Activated CD4-positive, alpha-beta memory T cell treated with anti-CD3 and anti-CD28 coated beads, Interleukin-2, amount 10 ng/mL, durations not matched to agents 7 days and 5 days (primary cell): ENCODE measurements around the gene APOBEC3A. TPM values are rescaled to one million over a fixed set of nuclear protein-coding genes. Genes with fewer than 3 reads are reported as not detected.
"Not testable (repeated sequence)": the region's sequence is repeated elsewhere in the genome, so short reads cannot be mapped to it uniquely, and the experiment has no call there.

Experiments
- CTCF ChIA-PET: fragments of 350-600 bp; sonication (Branson Sonifier 250); formaldehyde crosslinking; loops from one replicate; lab custom pipeline; 2021; ENCODE audit warnings: antibody characterized with exemption, inconsistent platforms; lab: Charles Lee
- POLR2A ChIA-PET: fragments of 350-600 bp; sonication (Branson Sonifier 250); formaldehyde crosslinking; loops from one replicate; lab custom pipeline; 2021; ENCODE audit warnings: antibody characterized with exemption; lab: Charles Lee
- DNase-seq: peaks from one replicate; pipeline ENCODE4 v3.0.0-alpha.2; 2020
- H3K27ac Mint-ChIP-seq: one replicate; pipeline ENCODE4 v1.8.0; 2021; ENCODE audit warnings: mild to moderate bottlenecking, mixed read lengths
- H3K27me3 Mint-ChIP-seq: one replicate; pipeline ENCODE4 v1.8.0; 2021; ENCODE audit warnings: mixed read lengths
- H3K36me3 Mint-ChIP-seq: one replicate; pipeline ENCODE4 v1.8.0; 2021; ENCODE audit warnings: low read depth, mixed read lengths
- H3K4me1 Mint-ChIP-seq: one replicate; pipeline ENCODE4 v1.8.0; 2021; ENCODE audit warnings: mixed read lengths
- H3K4me3 Mint-ChIP-seq: one replicate; pipeline ENCODE4 v1.8.0; 2021; ENCODE audit warnings: mild to moderate bottlenecking, mixed read lengths
- H3K9me3 Mint-ChIP-seq: one replicate; pipeline ENCODE4 v1.8.0; 2021; ENCODE audit warnings: mixed read lengths
- total RNA-seq, 2 experiments: library from RNA; stranded (reverse); gene quantifications; one replicate each; pipeline ENCODE4 v1.2.3, GENCODE V29; 2021

The APOBEC3A gene
- total RNA-seq, 2 experiments from 2014 or later = not detected

GRCh38 chr22:38955250-38955905, 2.0 kb upstream of the APOBEC3A start:
- Mint-ChIP-seq H3K27ac (peak overlapping the region; percentile 42), H3K4me1 (peaks cover 58% of the 10 kb centered on the region), H3K9me3 (no peaks in the 10 kb centered on the region), H3K27me3 (peaks cover 4% of the 10 kb centered on the region), H3K36me3 (no peaks in the 10 kb centered on the region), H3K4me3 (no peak overlapping the region)
- no peak for DNase-seq
- ChIA-PET CTCF (interaction anchor here (0.6 to 2.0 kb wide), 3 partner anchors 18 to 59 kb away, joined by 3 to 5 read pairs (median 4); no protein-coding TSS in a partner anchor), POLR2A (interaction anchor here (1.0 to 1.8 kb wide), 2 partner anchors 85 to 364 kb away, joined by 3 to 12 read pairs; partner anchors contain the start of gene RPL3)

DNA sequence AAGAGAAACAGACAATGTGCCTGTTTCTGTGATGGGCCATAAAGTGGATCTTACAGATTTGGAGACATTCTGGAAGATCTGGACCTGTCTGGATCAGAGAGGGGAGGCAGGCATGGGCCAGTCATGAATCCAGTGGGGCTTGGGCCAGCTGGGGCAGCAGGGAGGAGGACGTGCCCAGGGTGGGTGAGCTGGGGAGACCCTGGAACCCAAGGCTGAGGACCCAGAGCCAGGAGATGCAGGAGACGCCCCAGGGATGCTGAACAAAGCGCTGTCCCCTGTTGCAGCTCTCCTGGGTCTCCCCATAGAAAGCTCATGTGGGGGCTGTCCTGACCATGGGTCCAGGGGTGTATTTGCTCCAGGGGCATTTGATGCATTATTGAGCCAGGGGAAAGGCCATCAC, 1.5 kb upstream of the APOBEC3A start:
- POLR2A ChIA-PET = interaction anchor here (1.0 kb wide), 1 partner anchor 85 kb away, joined by 3 read pairs; no protein-coding TSS in a partner anchor
- Mint-ChIP-seq H3K27ac (peak overlapping the region; percentile 42), H3K27me3 (peaks cover 4% of the 10 kb centered on the region), H3K36me3 (no peaks in the 10 kb centered on the region), H3K9me3 (no peaks in the 10 kb centered on the region), H3K4me3 (no peak overlapping the region), H3K4me1 (peaks cover 58% of the 10 kb centered on the region)
- no peak for DNase-seq
- CTCF ChIA-PET = interaction anchor here (0.6 kb wide), 1 partner anchor 59 kb away, joined by 3 read pairs; no protein-coding TSS in a partner anchor

DNA sequence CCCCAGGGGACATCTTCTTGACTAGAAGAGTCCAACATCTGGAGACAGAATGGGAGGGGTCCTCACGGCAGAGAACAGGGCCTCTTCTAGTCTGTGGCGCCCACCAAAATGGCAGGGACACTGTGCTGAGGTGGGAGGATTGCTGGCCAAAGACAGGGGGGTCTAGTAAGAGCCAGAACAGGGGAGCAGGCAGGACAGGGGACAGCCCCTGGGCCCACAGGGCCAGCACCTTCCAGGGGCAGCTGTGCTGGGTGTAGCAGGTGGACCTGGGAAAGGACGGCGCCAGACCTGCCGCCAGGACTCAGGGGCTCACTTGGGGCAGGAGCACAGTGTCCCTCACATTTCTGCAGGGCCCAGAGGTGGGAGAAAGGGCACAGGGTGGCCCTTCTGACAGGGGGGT, 858 bp upstream of the APOBEC3A start:
- CTCF ChIA-PET = no interaction called here
- Mint-ChIP-seq H3K4me1 (peaks cover 58% of the 10 kb centered on the region), H3K27me3 (peaks cover 4% of the 10 kb centered on the region), H3K4me3 (no peak overlapping the region), H3K36me3 (no peaks in the 10 kb centered on the region), H3K27ac (no peak overlapping the region), H3K9me3 (no peaks in the 10 kb centered on the region)
- no peak for DNase-seq
- POLR2A ChIA-PET = no interaction called here

DNA sequence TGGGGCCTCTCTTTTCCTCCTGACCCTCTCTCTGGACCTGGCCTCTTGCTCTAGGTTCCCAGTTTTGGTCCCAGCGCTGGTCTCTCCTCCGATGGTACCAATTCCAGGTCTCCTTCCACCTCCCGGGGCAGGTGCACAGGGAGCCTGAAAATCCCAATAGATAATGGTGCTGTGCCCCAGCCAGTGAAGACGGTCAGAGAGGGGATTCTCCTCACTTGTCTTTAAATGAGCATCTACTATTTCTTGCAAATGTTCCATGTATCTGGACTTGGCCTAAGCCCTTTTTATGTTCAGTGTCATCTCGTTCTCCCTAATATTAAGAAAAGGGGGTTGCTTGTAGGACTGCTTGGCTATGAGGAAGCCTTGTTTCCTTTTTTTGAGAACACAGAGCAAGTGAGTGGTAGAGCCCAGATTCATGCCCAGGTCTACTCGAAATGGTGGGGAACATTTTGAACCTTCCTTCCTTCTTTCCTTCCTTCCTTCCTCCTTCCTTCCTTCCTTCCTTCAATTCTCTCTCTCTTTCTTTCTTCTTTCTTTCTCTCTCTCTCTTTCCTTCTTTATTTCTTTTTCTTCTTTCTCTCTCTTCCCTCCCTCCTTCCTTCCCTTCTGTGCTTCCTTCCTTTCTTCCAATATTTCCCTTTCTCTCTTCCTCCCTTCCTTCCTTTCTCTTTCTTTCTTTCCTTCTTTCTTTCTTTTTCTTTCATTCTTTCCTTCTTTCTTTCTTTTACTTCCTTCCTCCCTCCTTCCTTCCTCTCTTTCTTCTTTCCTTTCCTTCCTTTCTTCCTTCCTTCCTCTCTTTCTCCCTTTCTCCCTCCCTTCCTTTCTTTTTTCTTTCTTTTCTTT, 620 bp downstream of the APOBEC3A start:
- Mint-ChIP-seq H3K27me3 (peaks cover 4% of the 10 kb centered on the region), H3K36me3 (no peaks in the 10 kb centered on the region), H3K9me3 (no peaks in the 10 kb centered on the region), H3K27ac (no peak overlapping the region), H3K4me3 (no peak overlapping the region), H3K4me1 (peaks cover 49% of the 10 kb centered on the region)
- ChIA-PET POLR2A (no interaction called here), CTCF (interaction anchor here (1.2 kb wide), 1 partner anchor 45 kb away, joined by 3 read pairs; no protein-coding TSS in a partner anchor)
- no peak for DNase-seq

DNA sequence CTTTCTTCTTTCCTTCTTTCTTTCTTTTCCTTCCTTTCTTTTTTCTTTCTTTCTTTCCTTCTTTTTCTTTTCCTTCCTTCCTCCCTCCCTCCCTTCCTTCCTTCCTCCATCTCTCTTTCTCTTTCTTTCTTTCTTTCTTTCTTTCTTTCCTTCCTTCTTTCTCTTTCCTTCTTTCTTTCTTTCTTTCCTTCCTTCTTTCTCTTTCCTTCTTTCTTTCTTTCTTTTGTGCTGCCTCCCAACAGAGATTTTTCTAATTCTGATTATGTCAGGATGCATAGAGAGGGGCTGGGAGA, 1.2 kb downstream of the APOBEC3A start:
- H3K9me3 Mint-ChIP-seq, POLR2A ChIA-PET, H3K4me3 Mint-ChIP-seq, DNase-seq, H3K27me3 Mint-ChIP-seq, CTCF ChIA-PET, H3K36me3 Mint-ChIP-seq, H3K27ac Mint-ChIP-seq: not testable (repeated sequence)
- peaks cover 44% of the 10 kb centered on the region for H3K4me1 Mint-ChIP-seq

- Mint-ChIP-seq H3K27me3 (peaks cover 4% of the 10 kb centered on the region), H3K36me3 (no peaks in the 10 kb centered on the region), H3K4me1 (peaks cover 37% of the 10 kb centered on the region), H3K9me3 (no peaks in the 10 kb centered on the region), H3K4me3 (no peak overlapping the region), H3K27ac (no peak overlapping the region)
- peak; percentile 22 for DNase-seq
- ChIA-PET POLR2A (no interaction called here), CTCF (no interaction called here)
Observed at GRCh38 chr22:38959590-38959989, 2.2 kb downstream of the APOBEC3A start.

GRCh38 chr22:38960673-38961072, 3.3 kb downstream of the APOBEC3A start:
- DNase-seq, POLR2A ChIA-PET, H3K27ac Mint-ChIP-seq, CTCF ChIA-PET, H3K4me3 Mint-ChIP-seq, H3K36me3 Mint-ChIP-seq, H3K27me3 Mint-ChIP-seq, H3K9me3 Mint-ChIP-seq: not testable (repeated sequence)
- H3K4me1 Mint-ChIP-seq = peaks cover 27% of the 10 kb centered on the region

GRCh38 chr22:38963291-38963738, 5.9 kb downstream of the APOBEC3A start:
- POLR2A ChIA-PET, H3K27ac Mint-ChIP-seq, H3K36me3 Mint-ChIP-seq, CTCF ChIA-PET, H3K4me3 Mint-ChIP-seq, H3K27me3 Mint-ChIP-seq, DNase-seq, H3K9me3 Mint-ChIP-seq: not testable (repeated sequence)
- H3K4me1 Mint-ChIP-seq = peaks cover 25% of the 10 kb centered on the region

GRCh38 chr22:38963872-38964271, 6.5 kb downstream of the APOBEC3A start:
- H3K36me3 Mint-ChIP-seq = no peaks in the 10 kb centered on the region
- H3K27ac Mint-ChIP-seq = no peak overlapping the region
- CTCF ChIA-PET = no interaction called here
- H3K27me3 Mint-ChIP-seq = peaks cover 5% of the 10 kb centered on the region
- no peak overlapping the region for H3K4me3 Mint-ChIP-seq
- H3K4me1 Mint-ChIP-seq = peaks cover 24% of the 10 kb centered on the region
- POLR2A ChIA-PET = no interaction called here
- H3K9me3 Mint-ChIP-seq = no peaks in the 10 kb centered on the region
- DNase-seq = no peak

DNA sequence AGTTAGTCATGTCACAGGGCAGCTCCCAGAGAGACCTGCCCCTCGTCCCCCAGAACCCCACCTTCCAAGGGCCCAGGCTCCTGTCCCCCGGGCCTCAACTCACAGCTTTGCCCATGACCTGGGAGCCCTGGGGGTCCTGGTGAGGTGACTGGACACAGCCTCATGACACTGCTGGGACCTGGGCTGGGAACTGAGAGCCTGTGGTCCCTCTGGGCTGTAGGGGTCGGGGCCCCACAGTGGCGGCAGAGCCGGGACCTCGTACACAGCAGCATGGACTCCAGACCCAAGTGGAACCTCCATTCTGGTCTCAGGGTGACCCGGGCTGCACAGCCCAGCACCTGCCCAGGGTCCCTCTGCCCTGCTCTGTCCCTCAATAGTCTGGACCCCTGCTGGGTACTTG, 6.9 kb downstream of the APOBEC3A start:
- Mint-ChIP-seq H3K4me1 (peaks cover 23% of the 10 kb centered on the region), H3K4me3 (no peak overlapping the region), H3K27ac (no peak overlapping the region), H3K9me3 (no peaks in the 10 kb centered on the region), H3K36me3 (no peaks in the 10 kb centered on the region), H3K27me3 (peaks cover 9% of the 10 kb centered on the region)
- ChIA-PET POLR2A (no interaction called here), CTCF (no interaction called here)
- no peak for DNase-seq

DNA sequence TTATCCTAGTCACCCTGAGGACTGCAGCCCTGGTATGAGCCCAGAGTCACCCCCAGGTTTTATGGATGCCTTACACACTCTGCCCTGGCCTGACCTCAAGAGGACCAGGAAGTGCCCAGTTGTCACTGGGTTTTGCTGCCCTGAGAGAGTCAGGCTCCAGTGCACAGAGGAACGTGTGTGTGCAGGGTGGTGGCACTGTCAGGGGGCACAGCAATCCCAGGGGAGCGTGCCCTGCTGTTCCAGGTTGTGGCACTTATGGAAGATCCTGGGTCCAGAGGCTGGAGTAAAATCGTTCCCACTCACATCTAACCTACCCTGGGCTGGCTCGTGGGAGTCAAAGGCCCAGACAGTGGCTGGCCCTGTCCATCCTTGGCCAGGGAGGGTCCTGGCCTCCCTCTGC, 7.6 kb downstream of the APOBEC3A start:
- H3K27me3 Mint-ChIP-seq = peaks cover 10% of the 10 kb centered on the region
- ChIA-PET CTCF (no interaction called here), POLR2A (no interaction called here)
- no peak for DNase-seq
- no peaks in the 10 kb centered on the region for H3K36me3 Mint-ChIP-seq
- H3K4me3 Mint-ChIP-seq = no peak overlapping the region
- no peak overlapping the region for H3K27ac Mint-ChIP-seq
- no peaks in the 10 kb centered on the region for H3K9me3 Mint-ChIP-seq
- peaks cover 17% of the 10 kb centered on the region for H3K4me1 Mint-ChIP-seq

DNA sequence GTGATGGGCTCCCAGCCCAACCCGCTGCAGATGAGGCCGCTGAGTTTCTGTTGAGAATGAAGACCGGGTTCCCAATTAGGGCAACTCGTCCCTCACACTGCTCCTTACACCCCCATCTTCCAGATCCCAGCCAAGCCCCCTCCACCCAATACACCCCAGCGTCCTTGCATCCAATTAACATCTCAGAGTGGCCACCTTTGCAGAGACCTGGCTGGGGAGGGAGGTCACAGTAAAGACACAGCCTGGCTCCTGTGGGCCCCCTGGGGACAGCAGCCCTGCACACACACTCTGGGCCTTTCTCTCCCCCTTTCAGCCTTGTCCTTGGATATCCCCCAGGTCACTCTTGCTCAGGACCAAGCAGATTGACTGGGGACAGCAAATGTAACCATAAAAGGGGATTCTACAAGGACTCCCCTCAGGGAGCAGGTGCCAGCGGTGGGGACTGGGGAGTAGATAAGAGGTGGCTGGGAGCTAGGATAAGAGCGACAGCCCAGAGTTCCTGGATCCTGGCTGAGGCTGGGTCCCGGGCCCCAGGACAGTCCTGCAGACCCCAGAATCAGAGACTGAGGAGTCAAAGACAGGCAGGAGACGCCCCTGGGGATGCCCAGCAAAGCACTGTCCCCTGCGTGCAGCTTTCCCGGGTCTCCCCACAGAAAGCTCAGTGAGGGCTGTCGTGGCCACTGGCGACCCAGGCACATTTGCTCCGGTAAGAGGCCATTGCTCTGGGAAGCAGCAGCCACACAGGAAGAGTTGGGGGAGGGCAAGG, 8.4 kb downstream of the APOBEC3A start:
- Mint-ChIP-seq H3K4me1 (peaks cover 22% of the 10 kb centered on the region), H3K9me3 (no peaks in the 10 kb centered on the region), H3K27ac (no peak overlapping the region), H3K36me3 (no peaks in the 10 kb centered on the region), H3K27me3 (peaks cover 15% of the 10 kb centered on the region), H3K4me3 (no peak overlapping the region)
- ChIA-PET POLR2A (no interaction called here), CTCF (no interaction called here)
- DNase-seq = no peak

DNA sequence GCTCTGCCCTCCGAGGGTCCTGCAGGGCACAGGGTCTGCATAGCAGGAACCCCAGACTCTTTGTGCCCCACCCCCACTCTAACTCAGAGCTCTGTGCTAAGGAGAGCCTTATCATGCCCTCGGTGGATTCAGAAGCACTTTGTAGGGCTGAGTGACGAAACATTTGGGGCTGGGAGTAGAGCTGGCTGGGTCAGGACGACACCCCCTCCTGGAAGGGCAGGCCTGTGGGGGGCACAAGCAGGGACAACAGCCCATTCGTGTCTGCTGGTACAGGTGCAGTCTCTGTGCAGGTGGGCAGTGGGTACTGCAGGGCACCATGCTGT, 8.9 kb downstream of the APOBEC3A start:
- POLR2A ChIA-PET = no interaction called here
- H3K36me3 Mint-ChIP-seq = no peaks in the 10 kb centered on the region
- H3K9me3 Mint-ChIP-seq = no peaks in the 10 kb centered on the region
- DNase-seq = no peak
- H3K4me1 Mint-ChIP-seq = peaks cover 22% of the 10 kb centered on the region
- H3K27me3 Mint-ChIP-seq = peaks cover 18% of the 10 kb centered on the region
- no peak overlapping the region for H3K4me3 Mint-ChIP-seq
- H3K27ac Mint-ChIP-seq = no peak overlapping the region
- CTCF ChIA-PET = no interaction called here
